PC-9 (cell line): ENCODE results near the gene TMEM89.

Source experiments
- EZH2 ChIP-seq: fragments of 200-600 bp; sonication (generic); IDR thresholded peaks from 2 replicates; pipeline ENCODE4 v1.8.0; 2017; ENCODE audit warnings: antibody characterized with exemption, low read depth
- TF ChIP-seq, protein P1 (sequence below): fragments of 200-600 bp; sonication (generic); conservative IDR thresholded peaks from 2 replicates; pipeline ENCODE4 v1.6.1; 2017; ENCODE audit warnings: mixed run types, antibody characterized with exemption, mild to moderate bottlenecking, moderate library complexity

DNA sequence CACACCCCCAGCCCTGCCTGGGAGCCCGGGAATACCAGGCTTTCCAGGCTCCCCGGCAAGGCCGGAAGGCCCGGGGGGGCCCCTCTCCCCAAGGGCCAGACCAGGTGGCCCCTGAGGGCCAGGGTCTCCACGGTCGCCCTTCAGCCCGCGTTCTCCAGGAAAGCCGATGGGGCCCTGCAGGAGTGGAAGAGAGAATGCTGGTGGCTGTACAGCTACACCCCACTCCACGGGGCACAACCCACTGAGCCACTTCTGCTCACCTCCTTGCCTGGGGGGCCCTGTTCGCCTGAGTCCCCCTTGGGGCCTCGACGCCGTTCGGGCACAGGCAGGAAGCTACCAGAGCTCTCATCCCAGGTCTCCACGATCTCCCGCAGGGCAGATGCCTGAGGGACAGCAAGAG is 46.2 kb downstream of the TMEM89 start:
- TF ChIP-seq, protein P1, sequence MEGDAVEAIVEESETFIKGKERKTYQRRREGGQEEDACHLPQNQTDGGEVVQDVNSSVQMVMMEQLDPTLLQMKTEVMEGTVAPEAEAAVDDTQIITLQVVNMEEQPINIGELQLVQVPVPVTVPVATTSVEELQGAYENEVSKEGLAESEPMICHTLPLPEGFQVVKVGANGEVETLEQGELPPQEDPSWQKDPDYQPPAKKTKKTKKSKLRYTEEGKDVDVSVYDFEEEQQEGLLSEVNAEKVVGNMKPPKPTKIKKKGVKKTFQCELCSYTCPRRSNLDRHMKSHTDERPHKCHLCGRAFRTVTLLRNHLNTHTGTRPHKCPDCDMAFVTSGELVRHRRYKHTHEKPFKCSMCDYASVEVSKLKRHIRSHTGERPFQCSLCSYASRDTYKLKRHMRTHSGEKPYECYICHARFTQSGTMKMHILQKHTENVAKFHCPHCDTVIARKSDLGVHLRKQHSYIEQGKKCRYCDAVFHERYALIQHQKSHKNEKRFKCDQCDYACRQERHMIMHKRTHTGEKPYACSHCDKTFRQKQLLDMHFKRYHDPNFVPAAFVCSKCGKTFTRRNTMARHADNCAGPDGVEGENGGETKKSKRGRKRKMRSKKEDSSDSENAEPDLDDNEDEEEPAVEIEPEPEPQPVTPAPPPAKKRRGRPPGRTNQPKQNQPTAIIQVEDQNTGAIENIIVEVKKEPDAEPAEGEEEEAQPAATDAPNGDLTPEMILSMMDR, result no peak
- no peak for TF ChIP-seq EZH2
